ENCODE measurements around the gene KCNQ1. TPM values are rescaled to one million over a fixed set of nuclear protein-coding genes. Genes with fewer than 3 reads are reported as not detected.

The KCNQ1 gene
- total and polyA plus RNA-seq, 7 experiments from 2014 or later, result 14.7 to 46.4 (median 36.9) TPM

DNA sequence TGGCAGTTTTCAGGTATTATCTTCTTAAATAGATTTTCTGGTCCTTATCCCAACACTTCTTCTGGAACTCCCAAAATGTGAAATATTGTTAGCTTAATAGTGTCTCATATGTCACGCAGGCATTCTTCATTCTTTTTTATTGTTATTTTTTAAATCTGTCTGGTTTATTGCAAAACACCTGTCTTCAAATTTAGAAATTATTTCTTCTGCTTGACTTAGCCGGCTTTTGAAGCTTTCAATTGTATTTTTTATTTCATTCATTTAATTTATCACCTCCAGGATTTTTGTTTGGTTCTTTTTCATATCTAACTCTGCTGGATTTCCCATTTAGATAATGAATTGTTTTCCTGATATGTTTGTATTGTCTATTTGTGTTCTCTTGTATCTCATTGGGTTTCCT, 205.0 kb downstream of the KCNQ1 start:
- Mint-ChIP-seq H3K27me3 (no peaks in the 10 kb centered on the region), H3K4me3 (no peak overlapping the region), H3K27ac (no peak overlapping the region), H3K4me1 (peaks cover 0 to 10% (median 4%) of the 10 kb centered on the region in 7 donors), H3K9me3 (peaks cover 15 to 67% (median 39%) of the 10 kb centered on the region in 11 donors), H3K36me3 (peaks cover 17 to 80% (median 61%) of the 10 kb centered on the region in 5 donors)
- no peaks in the 10 kb centered on the region for H3K27me3 ChIP-seq (ENCODE audit: control insufficient read depth in 2 of 2, insufficient read depth in 2 of 2, low read length in 2 of 2)
- H3K27ac ChIP-seq (ENCODE audit: low read depth, low read length), result no peak overlapping the region
- POLR2A ChIA-PET, result no interaction called here
- no peak overlapping the region for H3K4me3 ChIP-seq (ENCODE audit: low read length)
- no peaks in the 10 kb centered on the region for H3K4me1 ChIP-seq (ENCODE audit: control insufficient read depth in 2 of 2, insufficient read depth in 2 of 2, low read length in 2 of 2)
- peaks cover 0 to 22% (median 0%) of the 10 kb centered on the region in 3 experiments for H3K36me3 ChIP-seq (ENCODE audit: control insufficient read depth in 2 of 3, insufficient read depth in 3 of 3, low read length in 3 of 3)
- CTCF ChIA-PET, result no interaction called here
- DNase-seq (no peak), ATAC-seq (no peak)
- H3K9me3 ChIP-seq (ENCODE audit: control insufficient read depth in 2 of 3, low read length in 3 of 3), result peaks cover 5 to 35% (median 16%) of the 10 kb centered on the region in 3 experiments
- intact Hi-C loops (cut with micrococcal nuclease), result no loop called here

DNA sequence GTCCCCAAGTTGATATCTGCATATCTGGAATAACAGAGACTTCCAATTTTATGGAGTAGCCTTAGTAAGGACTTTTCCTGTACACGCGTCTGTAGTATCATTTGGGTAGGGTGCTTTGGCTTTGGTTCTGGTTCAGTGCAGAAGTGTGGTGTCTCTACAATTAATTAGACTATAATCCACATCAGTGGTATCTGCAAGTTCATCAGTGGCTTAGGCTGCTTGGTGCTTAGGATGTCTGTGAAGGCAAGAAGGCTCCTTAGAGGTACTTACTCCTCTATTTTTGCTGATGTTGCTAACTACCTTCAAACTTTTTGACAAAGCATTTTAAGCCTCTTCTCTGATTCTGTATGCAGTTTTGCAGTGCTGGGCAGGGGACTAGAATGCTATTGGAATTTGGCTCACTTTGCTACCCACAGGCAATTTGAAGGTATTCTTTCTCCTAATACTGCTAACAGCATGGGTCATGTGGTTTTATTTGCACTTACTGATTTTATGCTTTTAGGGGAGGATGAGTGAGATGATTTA, 205.6 kb downstream of the KCNQ1 start:
- ATAC-seq, result no peak
- peaks cover 0 to 10% (median 4%) of the 10 kb centered on the region in 7 donors for H3K4me1 Mint-ChIP-seq
- no peak overlapping the region for H3K4me3 ChIP-seq (ENCODE audit: low read length)
- peaks cover 0 to 22% (median 0%) of the 10 kb centered on the region in 3 experiments for H3K36me3 ChIP-seq (ENCODE audit: control insufficient read depth in 2 of 3, insufficient read depth in 3 of 3, low read length in 3 of 3)
- no peak overlapping the region for H3K27ac Mint-ChIP-seq
- CTCF ChIA-PET, result no interaction called here
- POLR2A ChIA-PET, result no interaction called here
- H3K27ac ChIP-seq (ENCODE audit: low read depth, low read length), result no peak overlapping the region
- H3K36me3 Mint-ChIP-seq, result peaks cover 17 to 82% (median 61%) of the 10 kb centered on the region in 5 donors
- intact Hi-C loops (cut with micrococcal nuclease), result no loop called here
- peaks cover 5 to 32% (median 13%) of the 10 kb centered on the region in 3 experiments for H3K9me3 ChIP-seq (ENCODE audit: control insufficient read depth in 2 of 3, low read length in 3 of 3)
- no peaks in the 10 kb centered on the region for H3K27me3 ChIP-seq (ENCODE audit: control insufficient read depth in 2 of 2, insufficient read depth in 2 of 2, low read length in 2 of 2)
- H3K4me3 Mint-ChIP-seq, result no peak overlapping the region
- H3K9me3 Mint-ChIP-seq, result peaks cover 15 to 62% (median 37%) of the 10 kb centered on the region in 11 donors
- no peak for DNase-seq
- no peaks in the 10 kb centered on the region for H3K27me3 Mint-ChIP-seq
- H3K4me1 ChIP-seq (ENCODE audit: control insufficient read depth in 2 of 2, insufficient read depth in 2 of 2, low read length in 2 of 2), result no peaks in the 10 kb centered on the region

DNA sequence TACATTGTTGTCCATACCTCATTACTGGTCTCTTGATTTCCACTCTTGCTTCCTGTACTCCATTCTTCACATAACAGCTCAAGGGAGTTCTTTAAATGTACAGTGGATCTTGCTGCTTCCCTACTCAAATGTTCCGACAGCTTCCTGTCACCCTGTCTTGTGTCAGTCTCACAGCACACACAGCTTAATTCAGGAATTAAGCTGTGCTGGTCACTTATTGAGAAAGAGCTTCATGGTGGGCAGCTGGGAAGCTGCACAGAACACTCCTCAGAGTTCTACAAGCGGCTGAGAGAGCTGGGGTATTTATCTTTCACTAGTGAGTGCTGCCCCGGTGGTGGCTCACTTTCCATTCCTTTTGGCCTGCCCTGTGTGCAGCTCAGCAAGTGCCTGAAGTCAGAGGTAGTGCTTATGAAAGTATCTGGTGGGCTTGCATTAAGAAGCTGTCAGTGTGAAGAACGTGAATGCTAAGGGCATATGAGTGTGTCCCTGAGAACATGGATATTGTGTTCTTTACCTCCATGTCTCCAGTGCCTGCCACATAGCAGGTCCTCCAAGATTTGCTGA, 206.3 kb downstream of the KCNQ1 start:
- POLR2A ChIA-PET, result no interaction called here
- H3K27me3 Mint-ChIP-seq, result no peaks in the 10 kb centered on the region
- H3K36me3 Mint-ChIP-seq, result peaks cover 17 to 79% (median 60%) of the 10 kb centered on the region in 5 donors
- H3K27ac Mint-ChIP-seq, result no peak overlapping the region
- peaks cover 15 to 55% (median 35%) of the 10 kb centered on the region in 11 donors for H3K9me3 Mint-ChIP-seq
- Histone ChIP-seq H3K27ac (ENCODE audit: low read depth, low read length) (no peak overlapping the region), H3K27me3 (ENCODE audit: control insufficient read depth in 2 of 2, insufficient read depth in 2 of 2, low read length in 2 of 2) (no peaks in the 10 kb centered on the region), H3K36me3 (ENCODE audit: control insufficient read depth in 2 of 3, insufficient read depth in 3 of 3, low read length in 3 of 3) (peaks cover 0 to 21% (median 0%) of the 10 kb centered on the region in 3 experiments), H3K4me3 (ENCODE audit: low read length) (no peak overlapping the region), H3K4me1 (ENCODE audit: control insufficient read depth in 2 of 2, insufficient read depth in 2 of 2, low read length in 2 of 2) (no peaks in the 10 kb centered on the region), H3K9me3 (ENCODE audit: control insufficient read depth in 2 of 3, low read length in 3 of 3) (peaks cover 5 to 26% (median 8%) of the 10 kb centered on the region in 3 experiments)
- ATAC-seq (no peak), DNase-seq (no peak)
- intact Hi-C loops (cut with micrococcal nuclease), result no loop called here
- no peak overlapping the region for H3K4me3 Mint-ChIP-seq
- H3K4me1 Mint-ChIP-seq, result peaks cover 0 to 10% (median 6%) of the 10 kb centered on the region in 7 donors
- CTCF ChIA-PET, result no interaction called here

DNA sequence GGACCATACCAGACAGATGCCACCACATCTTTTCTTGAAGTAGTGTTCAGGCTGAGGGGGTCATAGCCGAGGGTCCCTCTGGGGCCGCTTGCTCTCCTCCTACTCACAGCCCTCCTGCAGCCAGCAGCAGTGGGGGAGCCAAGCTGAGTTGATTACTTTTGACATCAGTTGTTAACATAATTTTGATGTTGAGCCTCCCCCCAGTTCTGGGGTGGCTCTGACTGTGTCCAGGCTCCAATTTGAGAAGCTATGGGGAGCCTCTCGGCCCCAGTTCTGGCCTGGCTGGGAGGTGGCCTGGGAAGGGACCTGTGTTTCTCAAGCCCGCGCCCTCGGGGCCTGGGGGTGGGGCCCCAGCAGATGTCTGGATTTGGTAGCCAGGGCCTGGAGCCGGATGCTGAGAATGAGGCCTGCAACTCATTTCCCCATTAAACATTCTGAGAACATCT, 207.0 kb downstream of the KCNQ1 start:
- ChIA-PET CTCF (no interaction called here), POLR2A (no interaction called here)
- intact Hi-C loops (cut with micrococcal nuclease), result no loop called here
- Histone ChIP-seq H3K4me1 (ENCODE audit: control insufficient read depth in 2 of 2, insufficient read depth in 2 of 2, low read length in 2 of 2) (no peaks in the 10 kb centered on the region), H3K27me3 (ENCODE audit: control insufficient read depth in 2 of 2, insufficient read depth in 2 of 2, low read length in 2 of 2) (no peaks in the 10 kb centered on the region), H3K4me3 (ENCODE audit: low read length) (no peak overlapping the region), H3K36me3 (ENCODE audit: control insufficient read depth in 2 of 3, insufficient read depth in 3 of 3, low read length in 3 of 3) (peaks cover 0 to 14% (median 0%) of the 10 kb centered on the region in 3 experiments), H3K27ac (ENCODE audit: low read depth, low read length) (no peak overlapping the region), H3K9me3 (ENCODE audit: control insufficient read depth in 2 of 3, low read length in 3 of 3) (peaks cover 5 to 19% (median 8%) of the 10 kb centered on the region in 3 experiments)
- Mint-ChIP-seq H3K4me1 (peaks cover 0 to 15% (median 9%) of the 10 kb centered on the region in 7 donors), H3K27me3 (no peaks in the 10 kb centered on the region), H3K4me3 (no peak overlapping the region), H3K9me3 (peaks cover 15 to 47% (median 32%) of the 10 kb centered on the region in 11 donors), H3K27ac (no peak overlapping the region), H3K36me3 (peaks cover 17 to 79% (median 60%) of the 10 kb centered on the region in 5 donors)
- no peak for DNase-seq
- ATAC-seq, result no peak

DNA sequence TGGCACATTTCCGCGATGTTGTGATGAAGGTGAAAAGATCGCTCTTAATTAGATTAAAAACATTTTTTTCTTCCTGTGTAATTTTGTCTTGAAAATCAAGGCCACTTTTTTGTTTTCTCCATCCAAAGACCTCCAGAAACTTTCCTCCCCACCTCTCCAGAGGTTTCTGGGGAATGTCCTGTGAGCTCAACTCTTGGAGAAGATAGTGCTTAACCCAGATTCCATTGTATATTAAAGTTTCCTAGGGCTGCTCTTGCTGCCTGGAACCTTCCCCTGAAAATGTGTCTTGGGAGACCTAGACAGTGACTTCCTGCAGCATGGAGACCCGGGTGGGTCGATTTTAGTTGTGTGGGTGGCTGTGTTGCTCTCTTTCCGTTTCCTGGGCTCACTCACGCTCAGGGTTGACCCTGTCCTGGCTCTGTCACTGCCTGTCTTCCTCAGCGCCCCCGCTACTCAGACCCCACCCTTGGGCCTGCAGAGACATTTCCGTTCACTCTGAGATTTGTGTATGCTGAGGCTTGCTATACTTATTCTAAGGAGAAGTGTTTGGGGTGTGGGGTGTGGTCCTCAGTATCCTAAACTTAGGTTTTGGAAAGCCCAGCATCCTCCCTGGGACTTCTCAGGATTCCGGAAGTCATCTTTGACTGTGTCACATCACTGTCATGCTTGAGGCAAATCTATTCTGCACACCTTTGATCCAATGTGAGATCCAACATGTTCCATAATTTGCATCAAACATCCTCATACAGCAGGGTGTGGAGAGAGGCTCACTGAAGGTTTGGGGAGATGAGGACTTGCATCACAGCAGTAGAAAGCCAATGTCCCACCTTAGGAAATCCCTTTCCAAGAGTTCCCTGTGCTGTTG, 207.8 kb downstream of the KCNQ1 start:
- ChIA-PET CTCF (no interaction called here), POLR2A (no interaction called here)
- peaks cover 0 to 14% (median 0%) of the 10 kb centered on the region in 3 experiments for H3K36me3 ChIP-seq (ENCODE audit: control insufficient read depth in 2 of 3, insufficient read depth in 3 of 3, low read length in 3 of 3)
- Mint-ChIP-seq H3K9me3 (peaks cover 8 to 40% (median 26%) of the 10 kb centered on the region in 11 donors), H3K36me3 (peaks cover 15 to 79% (median 59%) of the 10 kb centered on the region in 5 donors), H3K27me3 (no peaks in the 10 kb centered on the region), H3K4me3 (no peak overlapping the region), H3K27ac (no peak overlapping the region), H3K4me1 (peaks cover 0 to 15% (median 4%) of the 10 kb centered on the region in 7 donors)
- intact Hi-C loops (cut with micrococcal nuclease), result no loop called here
- ATAC-seq (no peak), DNase-seq (no peak)
- no peak overlapping the region for H3K4me3 ChIP-seq (ENCODE audit: low read length)
- no peak overlapping the region for H3K27ac ChIP-seq (ENCODE audit: low read depth, low read length)
- H3K27me3 ChIP-seq (ENCODE audit: control insufficient read depth in 2 of 2, insufficient read depth in 2 of 2, low read length in 2 of 2), result no peaks in the 10 kb centered on the region
- H3K9me3 ChIP-seq (ENCODE audit: control insufficient read depth in 2 of 3, low read length in 3 of 3), result peaks cover 5 to 18% (median 8%) of the 10 kb centered on the region in 3 experiments
- no peaks in the 10 kb centered on the region for H3K4me1 ChIP-seq (ENCODE audit: control insufficient read depth in 2 of 2, insufficient read depth in 2 of 2, low read length in 2 of 2)

DNA sequence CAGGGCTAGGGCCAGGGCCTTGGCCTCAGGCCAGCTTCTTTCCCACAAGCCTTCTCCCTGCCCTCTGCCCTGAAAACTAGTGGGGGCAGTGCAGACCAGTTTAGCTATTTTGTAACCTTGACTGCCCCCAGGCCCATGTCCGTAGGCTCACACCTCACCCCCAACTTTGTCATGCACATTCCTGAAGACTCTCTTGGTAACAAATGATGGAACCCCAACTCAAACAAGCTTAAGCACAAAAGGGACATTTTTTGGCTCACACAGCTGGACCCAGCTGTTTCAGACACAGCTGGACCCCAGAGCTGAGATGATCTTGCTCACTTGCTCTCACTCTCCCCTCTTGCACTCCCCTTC, 208.4 kb downstream of the KCNQ1 start:
- H3K27ac Mint-ChIP-seq, result peak overlapping the region in 1 of 9 donors; percentile 12
- no peaks in the 10 kb centered on the region for H3K4me1 ChIP-seq (ENCODE audit: control insufficient read depth in 2 of 2, insufficient read depth in 2 of 2, low read length in 2 of 2)
- H3K36me3 Mint-ChIP-seq, result peaks cover 15 to 79% (median 57%) of the 10 kb centered on the region in 5 donors
- peaks cover 0 to 14% (median 0%) of the 10 kb centered on the region in 3 experiments for H3K36me3 ChIP-seq (ENCODE audit: control insufficient read depth in 2 of 3, insufficient read depth in 3 of 3, low read length in 3 of 3)
- no peak overlapping the region for H3K4me3 ChIP-seq (ENCODE audit: low read length)
- no peaks in the 10 kb centered on the region for H3K27me3 ChIP-seq (ENCODE audit: control insufficient read depth in 2 of 2, insufficient read depth in 2 of 2, low read length in 2 of 2)
- peaks cover 6 to 34% (median 23%) of the 10 kb centered on the region in 11 donors for H3K9me3 Mint-ChIP-seq
- ATAC-seq, result no peak
- CTCF ChIA-PET, result no interaction called here
- H3K9me3 ChIP-seq (ENCODE audit: control insufficient read depth in 2 of 3, low read length in 3 of 3), result peaks cover 5 to 18% (median 8%) of the 10 kb centered on the region in 3 experiments
- intact Hi-C loops (cut with micrococcal nuclease), result no loop called here
- peaks cover 0 to 15% (median 4%) of the 10 kb centered on the region in 7 donors for H3K4me1 Mint-ChIP-seq
- H3K27me3 Mint-ChIP-seq, result no peaks in the 10 kb centered on the region
- no peak overlapping the region for H3K4me3 Mint-ChIP-seq
- POLR2A ChIA-PET, result no interaction called here
- no peak for DNase-seq
- no peak overlapping the region for H3K27ac ChIP-seq (ENCODE audit: low read depth, low read length)

All from naive thymus-derived CD4-positive, alpha-beta T cell (primary cell).